Left lobe of liver (tissue), 2 donors: ENCODE data around the gene ZDBF2. TPM values are rescaled to one million over a fixed set of nuclear protein-coding genes. Genes with fewer than 3 reads are reported as not detected.
"Not testable (repeated sequence)": the region's sequence is repeated elsewhere in the genome, so short reads cannot be mapped to it uniquely, and the experiment has no call there.

Source experiments
- ATAC-seq: fragments of 200-7000 bp; cut with Tn5 transposase; one replicate; pipeline ENCODE4 v1.9.1; 2020; ENCODE audit warnings: mild to moderate bottlenecking, moderate library complexity
- DNase-seq: peaks from one replicate; pipeline ENCODE4 v3.0.0-alpha.2; 2020; ENCODE audit warnings: low spot score
- total RNA-seq: library from RNA; stranded (reverse); gene quantifications from one replicate; pipeline ENCODE4 v1.2.1, GENCODE V29; 2021
- donor health status: DM: no; HTN: no; CAD: no; lungs with moderate emphysema.
- donor health status: DM: no; HTN: yes; CAD: no.

ZDBF2 gene
- total RNA-seq, result 4.5 TPM

DNA sequence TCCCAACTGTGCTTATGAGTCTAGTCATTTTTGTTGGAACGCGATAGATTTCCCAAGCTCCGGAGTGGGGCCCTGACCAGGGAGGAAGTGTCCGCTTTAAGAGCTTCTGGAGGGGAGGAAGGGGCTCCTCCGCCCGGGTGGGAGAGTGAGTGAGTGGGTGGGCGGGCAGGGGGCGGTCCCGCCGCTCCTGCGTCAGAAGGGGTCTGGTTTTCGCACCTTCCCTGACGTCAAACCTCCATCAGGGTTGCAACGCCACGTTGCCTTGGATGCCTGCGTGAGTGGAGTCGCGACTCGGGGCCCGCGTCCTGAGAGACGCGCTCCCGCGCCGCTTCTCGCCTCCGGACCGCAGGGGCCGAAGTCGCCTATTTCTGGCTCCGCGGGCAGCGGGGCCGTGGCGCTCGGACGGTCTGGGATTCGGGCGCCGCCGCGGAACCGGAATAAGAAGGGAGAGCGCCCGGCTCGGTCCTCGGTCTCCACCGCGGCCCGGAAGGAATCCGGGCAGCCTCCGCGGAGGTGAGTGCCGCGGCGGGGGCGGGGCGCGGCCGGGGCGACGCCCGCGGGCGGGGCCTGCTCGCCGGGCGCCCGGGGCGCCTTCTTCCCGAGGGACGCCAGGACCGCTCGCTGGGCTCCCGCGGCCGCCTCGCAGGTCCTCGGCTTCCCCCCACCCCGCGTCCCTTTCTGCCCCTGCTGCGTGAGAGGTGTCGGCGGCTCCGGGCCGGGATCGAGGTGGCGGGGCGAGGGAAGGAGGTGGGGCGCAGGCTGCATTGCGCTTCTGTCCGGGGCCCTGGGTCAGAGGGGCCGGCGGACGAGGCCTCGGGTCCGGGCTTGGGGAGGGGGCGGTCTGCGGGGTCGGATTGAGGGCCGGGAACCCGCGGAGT, at the start of gene ZDBF2:
TSS of gene ZDBF2 (plus strand) at position 230 of the 878 bp plus-strand sequence. CDS start 7,187 bp downstream, outside the sequence.
- DNase-seq, result peak; percentile 54
- ATAC-seq, result peak; percentile 98

DNA sequence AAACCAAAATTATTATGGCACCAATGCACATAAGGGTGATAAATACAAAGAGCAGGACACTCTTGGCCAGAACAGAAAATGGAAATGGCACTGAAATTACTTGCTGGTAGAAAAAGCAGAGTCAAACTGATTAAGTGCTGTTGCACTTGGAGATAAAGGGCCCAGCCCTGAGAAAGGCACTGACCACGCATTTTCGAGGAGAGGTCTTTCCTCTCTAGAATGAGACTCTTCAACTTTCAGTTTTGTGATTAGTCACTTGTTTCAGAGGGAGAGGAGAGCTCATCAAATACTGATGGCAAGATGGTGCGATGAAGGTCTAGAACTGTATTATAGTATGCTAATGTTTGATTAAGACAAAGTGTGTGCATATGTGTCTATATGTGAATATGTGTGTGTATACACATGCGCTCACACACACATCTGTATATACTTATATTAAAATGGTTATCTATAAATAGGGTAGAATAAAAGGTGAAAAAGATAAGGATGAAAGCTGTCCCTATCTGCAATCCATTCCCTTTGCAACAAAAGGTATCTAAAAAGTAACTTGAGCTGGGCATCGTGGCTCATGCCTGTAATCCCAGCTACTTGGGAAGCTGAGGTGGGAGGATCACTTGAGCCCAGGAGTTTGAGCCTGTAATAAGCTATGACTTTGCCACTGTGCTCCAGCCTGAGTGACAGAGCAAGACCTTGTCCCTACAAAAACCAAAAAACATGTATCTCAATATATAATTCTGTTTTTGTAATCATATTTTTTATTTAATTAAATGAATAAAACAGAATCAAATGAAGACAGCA, 48.8 kb upstream of the ZDBF2 start:
- no peak for ATAC-seq
- no peak for DNase-seq

DNA sequence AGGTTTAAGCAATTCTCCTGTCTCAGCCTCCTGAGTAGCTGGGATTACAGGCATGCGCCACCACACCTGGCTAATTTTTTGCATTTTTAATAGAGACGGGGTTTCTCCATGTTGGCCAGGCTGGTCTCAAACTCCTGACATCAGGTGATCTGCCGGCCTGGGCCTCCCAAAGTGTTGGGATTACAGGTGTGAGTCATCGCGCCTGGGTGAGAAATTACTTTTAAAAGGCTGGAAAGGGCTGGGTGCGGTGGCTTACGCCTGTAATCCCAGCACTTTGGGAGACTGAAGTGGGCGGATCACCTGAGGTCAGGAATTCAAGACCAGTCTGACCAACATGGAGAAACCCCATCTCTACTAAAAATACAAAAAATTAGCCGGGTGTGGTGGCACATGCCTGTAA, 45.8 kb upstream of the ZDBF2 start:
- DNase-seq, ATAC-seq: not testable (repeated sequence)

DNA sequence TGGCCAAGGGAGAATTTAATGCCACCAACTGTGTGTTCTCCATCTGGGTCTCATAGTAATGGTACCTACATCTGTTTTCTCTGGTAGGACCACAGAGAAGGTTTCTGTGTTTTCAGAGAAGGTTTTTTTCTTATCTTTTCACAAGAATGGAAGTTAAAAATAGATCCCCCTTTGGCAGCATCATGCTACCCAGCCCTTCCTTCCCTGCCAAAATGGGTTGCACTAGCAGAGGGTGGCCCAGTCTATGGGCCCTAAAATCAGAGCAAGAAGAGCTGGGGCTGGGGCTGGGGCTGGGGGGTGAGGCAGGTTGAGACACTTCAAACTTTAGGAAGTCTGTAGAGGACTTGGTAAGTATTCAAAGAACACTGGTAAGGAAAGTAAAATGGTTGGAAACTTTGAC, 44.8 kb upstream of the ZDBF2 start:
- DNase-seq (no peak), ATAC-seq (no peak)

DNA sequence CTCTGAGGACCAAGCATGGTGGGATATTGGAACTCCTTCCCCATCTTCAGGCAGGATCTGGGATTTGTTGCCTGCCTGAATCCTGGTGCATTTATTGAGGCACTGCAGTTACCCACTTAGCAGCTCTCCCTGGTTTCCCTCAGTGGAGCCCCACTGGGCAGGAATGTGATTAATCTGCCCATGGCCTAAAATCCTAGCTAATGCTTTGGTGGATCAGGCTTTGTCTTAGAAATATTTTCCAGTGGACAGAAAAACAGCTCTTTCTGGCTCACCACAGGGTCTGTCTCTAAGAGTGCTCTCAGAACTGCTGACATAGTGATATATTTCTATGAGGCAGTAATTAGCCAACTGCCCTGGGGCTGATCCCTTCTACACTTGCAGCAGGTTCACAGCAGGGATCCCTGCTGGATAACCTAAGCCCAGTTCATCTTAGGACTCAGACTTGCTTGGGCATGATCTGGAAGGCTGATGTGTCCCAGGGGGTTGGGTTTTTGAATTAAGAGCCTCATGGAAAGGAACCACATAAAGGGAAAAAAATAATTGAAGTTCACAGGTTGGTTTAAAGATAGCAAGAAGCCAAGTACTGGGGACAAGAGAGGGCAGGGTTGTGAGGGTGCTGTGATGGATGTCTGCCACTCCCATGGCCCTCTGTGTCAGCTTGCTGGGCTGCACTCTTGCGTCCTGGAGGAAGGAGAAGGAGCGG, 44.3 kb upstream of the ZDBF2 start:
- no peak for ATAC-seq

DNA sequence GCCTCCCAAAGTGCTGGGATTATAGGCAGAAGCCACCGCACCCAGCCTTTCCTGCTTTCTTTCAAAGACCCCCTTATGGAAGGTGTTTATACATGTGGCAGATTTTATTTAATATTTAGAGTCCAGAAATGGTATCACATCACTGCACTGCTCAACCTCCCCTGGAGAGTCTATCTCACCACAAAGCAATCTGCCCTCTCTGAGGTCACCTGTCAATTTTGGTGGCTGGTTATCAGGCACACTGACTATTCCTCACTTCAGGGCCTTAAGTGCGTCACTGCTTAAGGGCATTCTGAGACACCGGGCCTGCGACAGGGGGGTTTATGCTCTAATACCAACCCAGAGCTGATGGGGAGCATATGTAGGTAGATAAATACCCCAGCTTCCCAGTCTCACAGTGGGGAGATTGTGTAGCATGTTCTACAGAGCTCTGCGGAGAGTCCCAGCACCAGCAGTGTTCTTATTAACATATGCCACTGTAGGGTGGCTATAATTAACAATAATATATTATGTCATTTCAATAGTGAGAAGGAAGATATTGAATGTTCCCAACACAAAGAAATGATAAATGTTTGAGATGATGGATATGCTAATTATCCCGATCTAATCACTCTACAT, 42.7 kb upstream of the ZDBF2 start:
- ATAC-seq (no peak), DNase-seq (no peak)

More for the DNA sequence above, 44.3 kb upstream of the ZDBF2 start:
- DNase-seq, result no peak

DNA sequence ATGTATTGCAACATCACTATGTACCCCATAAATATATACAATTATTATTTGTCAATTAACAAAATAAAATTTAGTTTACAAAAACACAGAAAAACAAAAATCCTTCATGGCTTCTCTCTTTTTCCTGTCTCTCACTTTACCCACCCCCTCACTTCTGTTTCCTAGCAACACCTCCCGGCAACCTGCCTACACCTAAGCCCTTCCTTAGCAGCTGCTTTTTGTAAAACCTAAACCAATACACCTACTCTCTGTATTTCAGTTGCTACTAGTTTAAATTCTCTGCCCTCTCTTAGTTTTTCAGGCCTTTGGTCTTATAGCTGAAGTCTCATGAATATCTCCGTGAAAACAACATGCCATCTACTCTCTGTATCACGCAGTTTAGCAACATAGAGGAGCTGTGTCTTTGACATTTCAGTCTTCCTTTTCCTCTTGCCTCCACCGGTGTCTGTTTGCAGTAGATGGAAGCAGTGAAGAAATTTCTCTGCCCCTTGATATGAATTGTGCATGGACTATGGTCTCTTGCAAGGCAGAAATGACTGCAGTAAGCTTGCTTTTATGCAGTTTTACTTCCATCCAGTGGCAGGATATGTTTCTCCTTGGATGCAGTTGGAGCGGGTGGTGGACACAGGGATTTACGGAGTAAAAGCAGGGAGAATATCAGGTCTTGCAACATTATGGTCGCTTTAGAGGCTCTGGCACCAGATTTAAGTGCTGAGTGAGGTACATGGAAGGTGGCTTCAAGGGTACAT, 42.0 kb upstream of the ZDBF2 start:
- DNase-seq (no peak), ATAC-seq (no peak)

DNA sequence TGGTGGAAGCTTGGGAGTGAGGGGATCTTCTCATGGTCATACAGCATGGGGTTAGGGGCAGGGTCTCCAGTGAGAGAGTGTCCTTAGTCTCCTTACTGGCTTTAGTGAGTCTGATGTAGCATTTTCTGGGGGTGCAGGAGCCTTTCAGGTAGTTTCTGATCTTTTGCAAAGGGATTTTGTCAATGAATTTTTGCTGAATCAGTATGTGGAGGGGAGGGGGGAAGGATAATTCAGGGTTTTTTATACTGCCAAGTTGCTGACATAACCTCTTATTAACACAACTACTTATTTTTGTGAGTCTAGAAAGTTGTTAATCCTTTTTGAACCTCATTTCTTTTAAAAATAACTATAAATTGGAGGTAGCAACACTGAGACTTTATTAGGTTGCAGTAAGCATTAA, 35.3 kb upstream of the ZDBF2 start:
- no peak for ATAC-seq
- DNase-seq, result no peak

DNA sequence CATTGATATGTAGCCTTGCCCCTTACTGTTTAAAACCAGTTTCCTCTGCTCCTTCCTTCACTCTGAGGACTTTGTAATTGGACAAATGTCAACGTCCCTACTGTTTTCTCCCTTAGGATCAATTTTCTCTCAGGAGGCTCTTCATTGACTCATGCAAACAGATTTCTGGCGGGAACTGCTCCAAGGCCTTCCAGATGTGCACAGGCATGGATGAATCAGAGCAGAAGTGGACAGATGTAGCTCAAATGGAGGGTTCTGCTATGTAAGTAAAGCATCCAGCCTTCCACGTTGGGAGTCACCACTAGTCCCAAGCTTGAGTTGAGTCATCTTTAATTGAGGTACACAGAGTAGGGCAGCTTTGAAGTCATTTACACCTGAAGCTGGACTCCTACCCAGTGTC, 34.1 kb upstream of the ZDBF2 start:
- DNase-seq, result no peak
- no peak for ATAC-seq

DNA sequence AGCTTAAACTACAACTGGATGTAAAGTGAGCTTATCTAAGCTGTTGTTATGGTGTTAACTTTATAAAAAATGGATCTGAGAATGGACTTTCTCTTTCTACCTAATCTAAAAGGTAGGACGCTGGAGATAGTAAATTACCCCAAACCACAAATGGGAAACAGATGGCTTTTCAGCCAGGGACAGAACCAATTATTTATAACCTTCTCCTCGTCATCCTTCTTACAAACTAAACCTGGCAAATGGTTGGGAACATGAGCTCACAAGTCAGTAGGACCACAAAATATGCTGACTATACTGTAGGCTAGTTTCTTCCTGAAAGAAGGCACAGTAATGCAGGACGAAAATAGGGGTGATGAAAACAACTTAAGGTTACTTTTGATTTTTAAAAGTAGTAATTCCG, 32.7 kb upstream of the ZDBF2 start:
- DNase-seq, result no peak
- no peak for ATAC-seq

DNA sequence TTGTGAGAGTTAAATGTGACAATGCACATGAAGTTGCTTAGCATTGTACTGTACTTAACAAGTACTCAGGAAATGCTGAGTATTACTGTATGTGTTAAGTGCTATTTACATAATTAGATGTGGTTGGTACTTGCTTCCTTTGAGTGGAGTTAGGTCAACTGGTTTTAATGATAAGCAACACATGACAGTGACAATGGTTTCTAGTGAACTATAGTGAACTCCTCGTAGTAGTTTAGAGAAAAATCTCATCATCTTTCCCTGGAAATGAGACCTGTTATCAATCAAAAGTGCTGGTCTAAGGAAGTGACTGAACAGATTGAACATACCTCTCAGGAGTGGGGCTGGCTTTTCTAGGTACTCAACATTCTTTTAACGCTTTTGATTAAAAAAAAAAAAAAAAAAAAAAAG, 29.2 kb upstream of the ZDBF2 start:
- ATAC-seq (no peak), DNase-seq (no peak)

DNA sequence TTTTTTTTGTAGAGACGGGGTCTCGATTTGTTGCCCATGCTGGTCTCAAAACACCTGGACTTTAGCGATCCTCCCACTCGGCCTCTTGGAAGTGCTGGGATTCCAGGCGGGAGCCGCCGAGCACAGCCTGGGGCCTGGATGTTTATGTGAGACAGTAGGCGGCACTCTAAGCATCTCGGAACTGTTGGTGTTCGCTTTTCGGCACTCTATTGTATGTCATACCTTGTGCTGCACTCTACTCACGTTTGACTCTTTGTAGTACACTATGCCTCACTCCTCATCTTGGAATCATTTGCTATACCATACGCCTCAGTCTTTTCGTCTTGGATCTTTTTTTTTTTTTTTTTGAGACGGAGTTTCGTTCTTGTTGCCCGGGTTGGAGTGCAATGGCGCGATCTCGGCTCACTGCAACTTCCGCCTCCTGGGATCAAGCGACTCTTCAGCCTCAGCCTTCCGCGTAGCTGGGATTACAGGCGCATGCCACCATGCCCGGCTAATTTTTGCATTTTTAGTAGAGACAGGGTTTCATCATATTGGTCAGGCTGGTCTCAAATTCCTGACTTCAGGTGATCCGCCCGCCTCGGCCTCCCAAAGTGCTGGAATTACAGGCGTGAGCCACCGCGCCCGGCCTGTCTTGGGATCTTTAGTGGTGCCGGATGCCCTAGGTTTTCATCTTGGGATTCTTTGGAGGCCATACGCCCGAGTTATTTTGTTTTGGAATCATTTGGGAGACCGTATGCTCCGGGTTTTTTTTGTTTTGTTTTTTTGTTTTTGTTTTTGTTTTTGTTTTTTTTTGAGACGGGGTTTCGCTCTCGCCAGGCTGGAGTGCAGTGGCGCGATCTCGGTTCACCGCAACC, 24.2 kb upstream of the ZDBF2 start:
- ATAC-seq, result peak; percentile 45
- no peak for DNase-seq

DNA sequence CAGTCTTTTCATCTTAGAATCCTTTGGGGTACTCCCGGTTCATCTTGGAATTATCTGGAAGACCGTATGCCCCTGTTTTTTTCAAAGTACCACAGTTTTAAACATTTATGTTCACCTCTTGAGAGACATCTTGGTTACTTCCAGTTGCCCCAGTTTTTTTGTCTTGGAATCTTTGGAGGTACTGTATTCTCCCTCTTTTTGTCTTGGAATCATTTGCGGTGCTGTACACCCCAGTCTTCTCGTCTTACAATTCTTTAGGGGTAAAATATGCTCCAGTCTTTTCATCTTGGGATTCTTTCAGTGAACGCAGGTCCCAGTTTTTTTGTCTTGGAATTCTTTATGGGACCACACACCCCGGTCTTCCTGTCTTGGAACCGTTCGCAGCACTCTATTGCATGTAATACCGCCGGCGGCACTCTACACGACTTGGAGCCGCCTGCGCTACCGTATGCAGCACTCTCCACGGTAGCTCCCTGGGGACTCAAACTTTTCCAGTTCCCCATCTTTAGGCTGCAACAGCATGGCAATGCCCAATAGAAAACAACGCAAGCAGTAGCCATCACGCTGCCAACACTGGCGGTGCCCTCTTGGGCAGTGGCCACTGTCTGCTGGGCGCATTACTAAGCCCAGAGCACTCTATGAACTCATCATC, 21.2 kb upstream of the ZDBF2 start:
- no peak for ATAC-seq
- no peak for DNase-seq

DNA sequence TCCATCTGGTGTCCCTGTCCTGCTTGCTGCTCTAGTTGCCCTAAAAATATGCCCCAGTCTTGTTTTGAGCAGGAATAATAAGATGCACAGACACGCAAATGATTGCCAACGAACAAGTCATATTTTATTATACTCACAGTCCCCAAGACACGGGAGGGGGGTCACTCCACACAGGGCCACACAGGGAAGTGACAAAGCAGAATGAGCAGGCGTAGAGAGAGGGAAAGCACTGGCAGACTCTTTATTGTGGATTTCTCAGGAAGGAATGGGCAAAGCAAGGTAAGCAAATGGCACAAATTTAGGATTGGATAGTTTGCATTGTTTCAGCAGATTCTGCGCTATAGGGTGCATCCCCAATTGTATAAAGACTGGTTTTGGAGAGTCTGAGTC, 20.7 kb upstream of the ZDBF2 start:
- DNase-seq (no peak), ATAC-seq (no peak)

DNA sequence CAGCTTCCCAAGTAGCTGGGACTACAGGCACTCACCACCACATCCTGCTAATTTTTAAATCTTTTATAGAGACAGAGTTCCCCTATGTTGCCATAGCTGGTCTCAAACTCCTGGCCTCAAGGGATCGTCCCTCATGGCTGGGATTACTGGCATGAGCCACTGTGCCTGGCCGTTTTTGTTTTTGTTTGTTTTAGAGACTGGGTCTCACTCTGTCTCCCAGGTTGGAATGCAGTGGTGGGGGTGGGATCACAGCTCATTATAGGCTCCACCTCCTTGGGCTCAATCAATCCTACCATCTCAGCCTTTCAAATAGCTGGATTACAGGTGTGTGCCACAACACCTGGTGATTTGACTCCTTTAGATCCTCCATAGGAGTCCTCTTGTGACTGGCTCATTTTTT, 19.5 kb upstream of the ZDBF2 start:
- no peak for DNase-seq
- ATAC-seq, result no peak

DNA sequence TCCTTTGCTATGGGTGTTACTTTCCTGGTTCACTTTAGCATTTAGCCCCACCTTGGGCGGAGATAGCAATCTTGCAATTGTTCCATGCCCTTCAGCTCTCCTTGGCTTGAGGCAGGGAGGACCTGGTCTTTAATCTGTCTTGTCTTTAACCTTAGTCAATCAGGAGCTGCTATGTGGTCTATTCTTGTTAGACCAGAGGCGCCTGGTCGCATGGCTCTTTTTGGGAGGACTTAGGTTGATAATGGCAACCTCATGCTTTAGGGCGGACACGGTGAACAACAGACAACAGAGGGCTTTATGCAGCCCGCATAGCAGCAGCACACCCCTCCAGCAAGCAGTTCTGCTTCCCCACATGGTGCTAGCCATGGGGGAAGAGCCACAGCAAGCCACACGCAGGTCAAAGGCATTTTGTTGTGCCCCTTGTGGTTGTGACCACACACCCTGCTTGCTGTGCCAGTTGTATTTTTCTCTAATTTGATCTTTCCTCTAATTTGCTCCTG, 17.7 kb upstream of the ZDBF2 start:
- DNase-seq (no peak), ATAC-seq (no peak)

DNA sequence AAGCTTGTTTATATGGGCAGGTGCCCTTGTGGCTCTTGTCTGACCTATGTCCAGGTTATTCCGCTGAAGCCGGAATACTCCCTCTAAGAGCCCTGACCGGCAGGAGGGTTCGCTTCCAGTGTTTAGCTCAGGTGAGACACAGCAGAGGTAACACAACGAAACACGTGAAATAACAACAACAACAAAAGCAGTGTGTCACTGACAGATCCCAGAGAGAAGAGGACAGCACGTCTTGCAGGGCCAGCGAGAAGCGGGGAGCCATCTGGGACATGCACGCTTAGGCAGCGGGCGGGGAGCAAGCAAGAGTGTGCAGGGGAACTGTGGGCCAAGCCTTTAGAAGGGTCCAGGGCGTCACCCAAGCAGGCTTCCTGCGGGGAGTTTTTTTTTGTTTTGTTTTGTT, 17.1 kb upstream of the ZDBF2 start:
- DNase-seq, result no peak
- no peak for ATAC-seq

DNA sequence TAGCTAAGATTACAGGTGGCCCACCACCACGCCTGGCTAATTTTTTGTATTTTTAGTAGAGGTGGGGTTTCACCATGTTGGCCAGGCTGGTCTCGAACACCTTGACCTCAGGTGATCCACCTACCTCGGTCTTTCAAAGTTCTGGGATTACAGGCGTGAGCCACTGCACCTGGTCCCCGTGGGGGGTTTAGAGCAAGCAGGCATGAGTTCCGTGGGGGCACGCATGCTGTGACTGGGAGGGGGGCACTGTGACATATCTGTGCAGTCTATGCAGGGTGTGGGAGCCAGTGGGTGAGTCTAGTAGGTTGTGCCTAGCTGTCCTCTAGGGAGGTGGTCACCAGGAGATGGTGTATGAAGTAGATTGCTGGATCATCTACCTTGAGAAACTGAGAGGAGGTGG, 16.6 kb upstream of the ZDBF2 start:
- ATAC-seq (no peak), DNase-seq (no peak)

DNA sequence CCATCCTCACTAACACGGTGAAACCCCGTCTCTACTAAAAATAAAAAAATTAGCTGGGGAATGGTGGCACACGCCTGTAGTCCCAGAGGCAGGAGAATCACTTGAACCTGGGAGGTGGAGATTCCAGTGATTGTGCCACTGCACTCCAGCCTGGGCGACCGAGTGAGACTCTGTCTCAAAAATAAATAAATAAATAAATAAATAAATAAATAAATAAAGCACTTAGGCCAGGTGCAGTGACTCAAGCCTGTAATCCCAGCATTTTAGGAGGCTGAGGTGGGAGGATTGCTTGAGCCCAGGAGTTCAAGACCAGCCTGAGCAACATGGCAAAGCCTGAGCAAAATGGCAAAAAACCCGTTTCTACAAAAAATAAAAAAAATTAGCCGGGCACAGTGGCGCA, 15.8 kb upstream of the ZDBF2 start:
- DNase-seq, result not testable (repeated sequence)

More for the DNA sequence above, 15.8 kb upstream of the ZDBF2 start:
- ATAC-seq, result not testable (repeated sequence)
